Testis (tissue), 2 donors: ENCODE measurements around the gene PXDC1.

ENCODE experiments used
- CTCF ChIP-seq, 3 experiments: fragments of 450-650 bp in 2 of 3; fragments of 200-600 bp in 1 of 3; sonication (generic) in 1 of 3; IDR thresholded peaks; one replicate each; pipeline ENCODE4 v1.5.1; 2016 to 2019; ENCODE audit warnings: antibody characterized with exemption in 3 of 3, mild to moderate bottlenecking in 2 of 3, moderate library complexity in 1 of 3
- POLR2A ChIP-seq: fragments of 450-650 bp; IDR thresholded peaks from one replicate; pipeline ENCODE4 v1.6.1; 2017; ENCODE audit warnings: antibody characterized with exemption, mild to moderate bottlenecking, moderate library complexity

GRCh38 chr6:3759646-3760232 is 8.2 kb upstream of the PXDC1 start:
- TF ChIP-seq CTCF (IDR thresholded peaks at IDR 0.05): no peak
- no peak for TF ChIP-seq POLR2A
